OCI-LY7 (cell line): ENCODE measurements around the gene BTD. TPM values are rescaled to one million over a fixed set of nuclear protein-coding genes. Genes with fewer than 3 reads are reported as not detected.

Experiments used
- BruUV-seq: library from RNA; stranded (reverse); fragments of 400-500 nt; replicated peaks from 2 replicates; lab custom pipeline; 2021; lab: Mats Ljungman, UMichigan
- CTCF ChIA-PET: fragments of 300-600 bp; sonication (Branson Sonifier 250); formaldehyde crosslinking; loops from one replicate; lab custom pipeline; 2022; ENCODE audit warnings: antibody characterized with exemption; ENCODE audit not compliant: unreplicated experiment; lab: Charles Lee
- POLR2A ChIA-PET: fragments of 300-600 bp; sonication (Branson Sonifier 250); formaldehyde crosslinking; loops from one replicate; lab custom pipeline; 2022; ENCODE audit warnings: antibody characterized with exemption; lab: Charles Lee
- DNase-seq: peaks from one replicate; pipeline ENCODE4 v3.0.0-alpha.2; 2015; ENCODE audit warnings: low spot score
- H2AFZ ChIP-seq: fragments of 200-600 bp; sonication (generic), shearing (Covaris generic); 2 replicates; pipeline ENCODE4 v1.6.1; 2014; ENCODE audit warnings: mild to moderate bottlenecking, antibody characterized with exemption, low read length, moderate library complexity
- H3K27ac ChIP-seq: fragments of 200-600 bp; sonication (generic); 2 replicates; pipeline ENCODE4 v1.5.1; 2014; ENCODE audit warnings: mixed run types, low read depth, mild to moderate bottlenecking, moderate library complexity, low read length, inconsistent platforms; ENCODE audit not compliant: poor library complexity, severe bottlenecking
- H3K36me3 ChIP-seq: fragments of 200-600 bp; sonication (generic); 2 replicates; pipeline ENCODE4 v1.6.1; 2014; ENCODE audit warnings: mild to moderate bottlenecking, antibody characterized with exemption, low read length, moderate library complexity, mixed read lengths; ENCODE audit not compliant: insufficient read depth
- H3K4me1 ChIP-seq: fragments of 200-600 bp; sonication (generic); 2 replicates; pipeline ENCODE4 v1.5.1; 2014; ENCODE audit warnings: mild to moderate bottlenecking, low read length; ENCODE audit not compliant: insufficient read depth, poor library complexity, severe bottlenecking
- H3K4me2 ChIP-seq: fragments of 200-600 bp; sonication (generic); 2 replicates; pipeline ENCODE4 v1.6.1; 2014; ENCODE audit warnings: mild to moderate bottlenecking, low read length
- H3K4me3 ChIP-seq: fragments of 200-600 bp; sonication (generic); 2 replicates; pipeline ENCODE4 v1.5.1; 2014; ENCODE audit warnings: mild to moderate bottlenecking, low read depth, low read length; ENCODE audit not compliant: poor library complexity, severe bottlenecking
- H3K79me2 ChIP-seq: fragments of 200-600 bp; sonication (generic); 2 replicates; pipeline ENCODE4 v1.6.1; 2016; ENCODE audit warnings: low read depth, mild to moderate bottlenecking, low read length, moderate library complexity, mixed read lengths; ENCODE audit not compliant: insufficient read depth
- H3K9me2 ChIP-seq: fragments of 200-600 bp; sonication (generic); 2 replicates; pipeline ENCODE4 v1.6.1; 2016; ENCODE audit warnings: mild to moderate bottlenecking, low read length, mixed read lengths; ENCODE audit not compliant: insufficient read depth
- H3K9me3 ChIP-seq: fragments of 200-600 bp; sonication (generic); 2 replicates; pipeline ENCODE4 v1.6.1; 2014; ENCODE audit warnings: mild to moderate bottlenecking, mixed run types, low read length, mixed read lengths
- H4K20me1 ChIP-seq: fragments of 200-600 bp; sonication (generic); 2 replicates; pipeline ENCODE4 v1.6.1; 2014; ENCODE audit warnings: mild to moderate bottlenecking, antibody characterized with exemption, low read length, moderate library complexity, mixed read lengths; ENCODE audit not compliant: insufficient read depth
- EZH2phosphoT487 ChIP-seq: fragments of 200-600 bp; sonication (generic); IDR thresholded peaks from 2 replicates; pipeline ENCODE4 v1.6.1; 2018; ENCODE audit warnings: low read depth, borderline replicate concordance, mild to moderate bottlenecking, mixed run types, antibody characterized with exemption, low read length, moderate library complexity, mixed read lengths
- intact Hi-C: fragments of 100-400 bp; cut with micrococcal nuclease; formaldehyde crosslinking; loops from one replicate; pipeline ENCODE4 v1.10.0; 2022; ENCODE audit not compliant: unreplicated experiment
- microRNA-seq: library from miRNA; unstranded; fragments of <30 nt; microRNA quantifications from one replicate; pipeline ENCODE4 v1.2.0, GENCODE V29; 2022; ENCODE audit warnings: borderline replicate concordance
- small RNA-seq: library from RNA; depleted of rRNA; stranded (forward); fragments of <200 nt; gene quantifications from one replicate; pipeline ENCODE3, GENCODE V24; 2014
- total RNA-seq, 2 experiments: library from RNA; depleted of rRNA in 1 of 2; stranded (reverse); fragments of >200 nt in 1 of 2; shearing (Covaris generic) in 1 of 2; gene quantifications; 2 replicates each; pipeline ENCODE4 v1.2.3, GENCODE V29; 2014 to 2022
- TF ChIP-seq, protein P1 (sequence below): fragments of 200-600 bp; sonication (generic); conservative IDR thresholded peaks from 2 replicates; pipeline ENCODE4 v1.5.1; 2014; ENCODE audit warnings: mild to moderate bottlenecking, antibody characterized with exemption, low read length, moderate library complexity, mixed read lengths

BTD gene
- total RNA-seq, 2 experiments from 2014 or later, result 4.2 to 6.0 TPM

DNA sequence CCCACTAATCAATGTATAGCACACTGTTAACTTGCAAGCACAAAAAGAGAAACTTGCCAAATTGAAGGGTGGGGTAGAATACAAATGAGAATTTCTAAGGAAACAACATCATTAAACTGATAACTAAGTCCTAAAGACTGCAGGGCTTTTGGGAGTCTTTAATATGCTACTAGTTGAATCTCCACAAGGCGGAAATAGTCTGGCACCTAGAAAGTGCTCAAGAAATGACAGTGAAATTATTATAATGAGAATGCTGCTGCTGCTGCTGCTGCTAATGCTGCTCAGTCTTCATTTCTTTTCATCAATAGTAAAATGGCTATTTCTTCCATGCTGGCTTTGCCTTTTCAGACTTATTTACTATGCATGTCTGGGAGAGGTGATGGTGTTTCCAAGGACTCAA is 91.8 kb downstream of the BTD start:
- TF ChIP-seq, protein P1, sequence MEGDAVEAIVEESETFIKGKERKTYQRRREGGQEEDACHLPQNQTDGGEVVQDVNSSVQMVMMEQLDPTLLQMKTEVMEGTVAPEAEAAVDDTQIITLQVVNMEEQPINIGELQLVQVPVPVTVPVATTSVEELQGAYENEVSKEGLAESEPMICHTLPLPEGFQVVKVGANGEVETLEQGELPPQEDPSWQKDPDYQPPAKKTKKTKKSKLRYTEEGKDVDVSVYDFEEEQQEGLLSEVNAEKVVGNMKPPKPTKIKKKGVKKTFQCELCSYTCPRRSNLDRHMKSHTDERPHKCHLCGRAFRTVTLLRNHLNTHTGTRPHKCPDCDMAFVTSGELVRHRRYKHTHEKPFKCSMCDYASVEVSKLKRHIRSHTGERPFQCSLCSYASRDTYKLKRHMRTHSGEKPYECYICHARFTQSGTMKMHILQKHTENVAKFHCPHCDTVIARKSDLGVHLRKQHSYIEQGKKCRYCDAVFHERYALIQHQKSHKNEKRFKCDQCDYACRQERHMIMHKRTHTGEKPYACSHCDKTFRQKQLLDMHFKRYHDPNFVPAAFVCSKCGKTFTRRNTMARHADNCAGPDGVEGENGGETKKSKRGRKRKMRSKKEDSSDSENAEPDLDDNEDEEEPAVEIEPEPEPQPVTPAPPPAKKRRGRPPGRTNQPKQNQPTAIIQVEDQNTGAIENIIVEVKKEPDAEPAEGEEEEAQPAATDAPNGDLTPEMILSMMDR, result no peak
- TF ChIP-seq EZH2phosphoT487, result no peak
- H3K4me3 ChIP-seq, result no peak overlapping the region
- ChIA-PET CTCF (no interaction called here), POLR2A (interaction anchor here (1.0 kb wide), 1 partner anchor 1239 kb away, joined by 3 read pairs; no protein-coding TSS in a partner anchor)
- no peaks in the 10 kb centered on the region for H3K9me3 ChIP-seq
- no TSS peak for BruUV-seq
- H2AFZ ChIP-seq, result no peak overlapping the region
- H4K20me1 ChIP-seq, result no peaks in the 10 kb centered on the region
- DNase-seq, result no peak
- H3K4me2 ChIP-seq, result no peak overlapping the region
- no peaks in the 10 kb centered on the region for H3K4me1 ChIP-seq
- no peak overlapping the region for H3K27ac ChIP-seq
- no peaks in the 10 kb centered on the region for H3K9me2 ChIP-seq
- H3K36me3 ChIP-seq, result peaks cover 62% of the 10 kb centered on the region
- H3K79me2 ChIP-seq, result no peaks in the 10 kb centered on the region
- intact Hi-C loops, result no loop called here

DNA sequence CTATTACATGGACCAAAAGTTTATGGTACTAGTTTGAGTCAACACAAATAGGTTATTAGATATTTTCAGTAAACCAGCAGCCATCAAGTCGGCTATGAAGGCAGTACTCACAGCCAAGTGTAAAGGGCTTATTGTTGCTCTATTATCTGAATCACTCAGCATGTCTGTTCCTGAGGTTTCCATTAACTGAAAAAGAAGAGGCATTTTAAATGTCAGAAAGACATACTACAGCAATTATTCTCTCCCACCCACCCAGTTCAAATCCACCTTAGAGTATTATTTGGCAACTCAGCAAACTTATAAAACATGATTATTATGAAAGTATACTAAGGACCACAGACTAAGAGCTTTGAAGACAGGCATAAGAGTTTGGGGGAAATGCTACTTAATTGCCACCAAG is 93.1 kb downstream of the BTD start:
- no peaks in the 10 kb centered on the region for H3K9me2 ChIP-seq
- H3K4me3 ChIP-seq, result no peak overlapping the region
- TF ChIP-seq, protein P1, result no peak
- TF ChIP-seq EZH2phosphoT487, result no peak
- H3K27ac ChIP-seq, result no peak overlapping the region
- H3K4me1 ChIP-seq, result no peaks in the 10 kb centered on the region
- H2AFZ ChIP-seq, result no peak overlapping the region
- H3K79me2 ChIP-seq, result no peaks in the 10 kb centered on the region
- intact Hi-C loops, result no loop called here
- peaks cover 49% of the 10 kb centered on the region for H3K36me3 ChIP-seq
- BruUV-seq, result no TSS peak
- POLR2A ChIA-PET, result interaction anchor here (1.0 kb wide), 1 partner anchor 11 kb away, joined by 4 read pairs; no protein-coding TSS in a partner anchor
- H3K4me2 ChIP-seq, result no peak overlapping the region
- no peaks in the 10 kb centered on the region for H3K9me3 ChIP-seq
- CTCF ChIA-PET, result no interaction called here
- DNase-seq, result no peak
- H4K20me1 ChIP-seq, result no peaks in the 10 kb centered on the region

Small RNAs within 50 kb of the gene (microRNA-seq; reads per million reads assigned to microRNA genes)
- gene MIR3134, result not detected

Small RNAs within 50 kb of the gene (small RNA-seq; reads per million reads assigned to genes)
- gene MIR3134, result not detected

Other genes starting within 250 kb of the BTD start
- gene METTL6, start 174.2 kb upstream of the BTD start, total RNA-seq (2014; rRNA removed; shearing (Covaris generic)), result 12.7 and 24.3 TPM in 2 replicates
- 23.5 and 28.4 TPM in 2 replicates for gene METTL6, start 174.2 kb upstream of the BTD start, total RNA-seq (2022)
- 18.0 and 23.8 TPM in 2 replicates for gene EAF1, start 174.1 kb upstream of the BTD start, total RNA-seq (2014; rRNA removed; shearing (Covaris generic))
- gene EAF1, start 174.1 kb upstream of the BTD start, total RNA-seq (2022), result 21.6 and 24.1 TPM in 2 replicates
- 1.4 and 1.5 TPM in 2 replicates for gene COLQ, start 80.0 kb upstream of the BTD start, total RNA-seq (2014; rRNA removed; shearing (Covaris generic))
- gene COLQ, start 80.0 kb upstream of the BTD start, total RNA-seq (2022), result 0.28 and 0.42 TPM in 2 replicates
- gene HACL1, start 176 bp upstream of the BTD start, total RNA-seq (2014; rRNA removed; shearing (Covaris generic)), result 13.9 and 25.5 TPM in 2 replicates
- 22.0 and 29.1 TPM in 2 replicates for gene HACL1, start 176 bp upstream of the BTD start, total RNA-seq (2022)
- 52.9 and 69.0 TPM in 2 replicates for gene ANKRD28, start 196.2 kb downstream of the BTD start, total RNA-seq (2014; rRNA removed; shearing (Covaris generic))
- 59.9 and 63.1 TPM in 2 replicates for gene ANKRD28, start 196.2 kb downstream of the BTD start, total RNA-seq (2022)